ENCODE data around the gene AIG1. TPM values are rescaled to one million over a fixed set of nuclear protein-coding genes. Genes with fewer than 3 reads are reported as not detected.

The AIG1 gene
- total and polyA plus RNA-seq, 2 of the 4 experiments (the other 2 are of a cell fraction): 21.3 to 27.1 TPM

- Histone ChIP-seq H3K9ac (ENCODE audit: low read depth, low read length) (no peak overlapping the region), H2BK5ac (ENCODE audit: low read depth, low read length, poor library complexity, severe bottlenecking) (no peak overlapping the region), H2BK120ac (ENCODE audit: low read depth, low read length) (no peak overlapping the region), H3K4me2 (ENCODE audit: low read depth, low read length) (no peak overlapping the region), H2BK20ac (ENCODE audit: low read depth, low read length) (no peak overlapping the region), H3K4me3 (ENCODE audit: insufficient read depth, low read depth, low read length) (no peak overlapping the region), H3K56ac (ENCODE audit: extremely low read depth, insufficient read depth, low read length) (no peak overlapping the region), H3K4ac (ENCODE audit: low read depth, low read length) (no peak overlapping the region), H3K18ac (ENCODE audit: low read depth, low read length) (no peak overlapping the region), H2AK5ac (ENCODE audit: low read depth, low read length) (no peak overlapping the region), H2AK9ac (replicated peaks; ENCODE audit: low read depth, low read length, poor library complexity) (no peak overlapping the region), H3K23ac (ENCODE audit: low read depth, low read length) (no peak overlapping the region), H3K14ac (replicated peaks; ENCODE audit: low read depth, low read length) (no peak overlapping the region), H4K91ac (ENCODE audit: insufficient read depth, low read depth, low read length) (no peak overlapping the region), H4K5ac (ENCODE audit: low read depth, low read length) (no peak overlapping the region), H3K9me3 (ENCODE audit: control insufficient read depth, insufficient read depth, low read length) (no peaks in the 10 kb centered on the region), H2BK15ac (ENCODE audit: low read depth, low read length) (no peak overlapping the region), H3K9me1 (ENCODE audit: insufficient read depth, low read length) (no peaks in the 10 kb centered on the region), H2AFZ (replicated peaks; ENCODE audit: low read length, poor library complexity) (no peak overlapping the region), H3K36me3 (ENCODE audit: control insufficient read depth, insufficient read depth, low read length) (no peaks in the 10 kb centered on the region), H4K20me1 (ENCODE audit: insufficient read depth, low read length) (no peaks in the 10 kb centered on the region), H3K27ac (ENCODE audit: insufficient read depth, low read length) (no peak overlapping the region), H3K79me1 (ENCODE audit: low read depth in 1 of 2, low read length in 2 of 2) (no peaks in the 10 kb centered on the region), H3K27me3 (ENCODE audit: control insufficient read depth, insufficient read depth, low read length) (no peaks in the 10 kb centered on the region; the same call in 1 of the 2 replicates), H4K8ac (ENCODE audit: low read depth in 2 of 2, low read length in 2 of 2) (no peak overlapping the region), H3K4me1 (ENCODE audit: control insufficient read depth, insufficient read depth, low read length) (no peaks in the 10 kb centered on the region)
- no TSS peak for BruUV-seq (replicated peaks)
- no peak for DNase-seq
- POLR2A ChIA-PET (ENCODE audit: unreplicated experiment): no interaction called here
- CTCF ChIA-PET: no interaction called here
- intact Hi-C loops (cut with micrococcal nuclease) (no loop called here), in situ Hi-C loops (cut with MboI; ENCODE audit: low sequenced_read_pairs) (no loop called here), dilution Hi-C loops (cut with HindIII; ENCODE audit: low sequenced_read_pairs, unreplicated experiment) (no loop called here)
- no peak for ATAC-seq (ENCODE audit: low read depth)
- TF ChIP-seq, protein P1, sequence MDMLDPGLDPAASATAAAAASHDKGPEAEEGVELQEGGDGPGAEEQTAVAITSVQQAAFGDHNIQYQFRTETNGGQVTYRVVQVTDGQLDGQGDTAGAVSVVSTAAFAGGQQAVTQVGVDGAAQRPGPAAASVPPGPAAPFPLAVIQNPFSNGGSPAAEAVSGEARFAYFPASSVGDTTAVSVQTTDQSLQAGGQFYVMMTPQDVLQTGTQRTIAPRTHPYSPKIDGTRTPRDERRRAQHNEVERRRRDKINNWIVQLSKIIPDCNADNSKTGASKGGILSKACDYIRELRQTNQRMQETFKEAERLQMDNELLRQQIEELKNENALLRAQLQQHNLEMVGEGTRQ (IDR thresholded peaks at IDR 0.05; ENCODE audit: low read depth, low read length): no peak
- no peak for TF ChIP-seq MXI1 (IDR thresholded peaks at IDR 0.05; ENCODE audit: borderline replicate concordance, low read depth, low read length)
- TF ChIP-seq SMC3 (IDR thresholded peaks at IDR 0.05; ENCODE audit: low read depth, low read length): no peak
- WGBS, 2 experiments (ENCODE audit: extremely low coverage in 2 of 2, insufficient read length in 1 of 2): 50% methylated on average over 1 of the region's 3 CpGs; no CpG with 5 or more reads in 1 of the 2 experiments
Measured at GRCh38 chr6:143369971-143370370, 309.3 kb downstream of the AIG1 start.
